Tibial nerve (tissue), 4 donors: ENCODE data around the gene PI4K2A. TPM values are rescaled to one million over a fixed set of nuclear protein-coding genes. Genes with fewer than 3 reads are reported as not detected.

ENCODE experiments used
- DNase-seq, 2 donors: peaks; one replicate each; pipeline ENCODE4 v3.0.0-alpha.2; 2019; ENCODE audit warnings: low spot score in 2 of 2
- H3K27ac ChIP-seq, 4 donors: fragments of 200-600 bp; sonication (generic) in 3 of 4; one replicate each; pipeline ENCODE4 v1.5.1; 2017 to 2019; ENCODE audit warnings: mild to moderate bottlenecking in 1 of 4
- H3K27me3 ChIP-seq, 2 donors: fragments of 200-600 bp; sonication (generic) in 1 of 2; one replicate each; pipeline versions ENCODE4 v1.5.1 to v1.6.0; 2017 to 2019
- H3K36me3 ChIP-seq, 3 donors: fragments of 200-600 bp; sonication (generic); one replicate each; pipeline ENCODE4 v1.5.1; 2018 to 2019
- H3K4me1 ChIP-seq, 4 donors: fragments of 200-600 bp; sonication (generic) in 3 of 4; one replicate each; pipeline ENCODE4 v1.5.1; 2017 to 2019
- H3K4me3 ChIP-seq, 4 donors: fragments of 200-600 bp; sonication (generic) in 3 of 4; one replicate each; pipeline ENCODE4 v1.5.1; 2017 to 2019; ENCODE audit warnings: mild to moderate bottlenecking in 1 of 4, moderate library complexity in 1 of 4
- H3K9me3 ChIP-seq, 4 donors: fragments of 200-600 bp; sonication (generic) in 3 of 4; one replicate each; pipeline ENCODE4 v1.5.1; 2017 to 2019
- EP300 ChIP-seq, 2 donors: sonication (generic); formaldehyde crosslinking; IDR thresholded peaks; one replicate each; pipeline ENCODE4 v1.6.1; 2017; ENCODE audit warnings: antibody characterized with exemption in 2 of 2, mild to moderate bottlenecking in 1 of 2
- POLR2A ChIP-seq, 2 donors: fragments of 450-650 bp; IDR thresholded peaks; one replicate each; pipeline ENCODE4 v1.6.1; 2017; ENCODE audit warnings: antibody characterized with exemption in 2 of 2, mild to moderate bottlenecking in 2 of 2, moderate library complexity in 2 of 2
- WGBS, 2 donors: methylation state at CpG; one replicate each; pipeline ENCODE4 v1.1.5; 2018; 5-methylcytosine and 5-hydroxymethylcytosine counted together
- total RNA-seq, 4 donors: library from RNA; depleted of rRNA; stranded (reverse); fragments of >200 nt; gene quantifications; one replicate each; pipeline ENCODE4 v1.1.0, GENCODE V29; 2016
- TF ChIP-seq, protein P1 (sequence below), 5 experiments: fragments of 200-600 bp in 3 of 5; fragments of 450-650 bp in 2 of 5; sonication (generic) in 3 of 5; IDR thresholded peaks; one replicate each; pipeline ENCODE4 v1.5.1; 2016 to 2019; ENCODE audit warnings: antibody characterized with exemption in 5 of 5, mild to moderate bottlenecking in 3 of 5, moderate library complexity in 2 of 5

PI4K2A gene
- total RNA-seq, 4 donors from 2014 or later, result 17.0 to 29.1 (median 21.0) TPM

DNA sequence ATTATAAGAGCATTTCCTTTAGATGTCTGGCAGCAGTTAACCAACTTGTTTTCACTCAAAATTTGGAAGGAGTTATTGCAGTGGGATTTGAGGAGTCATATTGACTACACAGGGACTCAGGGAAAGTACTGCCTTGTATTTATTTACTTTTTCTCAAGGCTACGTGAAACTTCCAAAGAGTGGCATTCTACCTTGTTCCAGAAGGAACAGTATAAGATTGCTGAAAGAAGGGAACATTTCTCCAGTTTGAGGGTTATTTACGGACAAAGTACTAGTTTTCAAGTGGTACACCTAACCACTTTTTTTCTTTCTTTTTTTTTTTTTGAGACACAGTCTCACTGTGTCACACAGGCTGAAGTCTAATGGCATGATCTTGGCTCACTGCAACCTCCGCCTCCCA, 12.2 kb upstream of the PI4K2A start:
- Histone ChIP-seq H3K27me3 (no peaks in the 10 kb centered on the region), H3K36me3 (no peaks in the 10 kb centered on the region), H3K27ac (no peak overlapping the region), H3K4me3 (no peak overlapping the region), H3K9me3 (no peaks in the 10 kb centered on the region), H3K4me1 (peaks cover 0 to 14% (median 3%) of the 10 kb centered on the region in 4 donors)
- DNase-seq, result no peak
- TF ChIP-seq, protein P1, sequence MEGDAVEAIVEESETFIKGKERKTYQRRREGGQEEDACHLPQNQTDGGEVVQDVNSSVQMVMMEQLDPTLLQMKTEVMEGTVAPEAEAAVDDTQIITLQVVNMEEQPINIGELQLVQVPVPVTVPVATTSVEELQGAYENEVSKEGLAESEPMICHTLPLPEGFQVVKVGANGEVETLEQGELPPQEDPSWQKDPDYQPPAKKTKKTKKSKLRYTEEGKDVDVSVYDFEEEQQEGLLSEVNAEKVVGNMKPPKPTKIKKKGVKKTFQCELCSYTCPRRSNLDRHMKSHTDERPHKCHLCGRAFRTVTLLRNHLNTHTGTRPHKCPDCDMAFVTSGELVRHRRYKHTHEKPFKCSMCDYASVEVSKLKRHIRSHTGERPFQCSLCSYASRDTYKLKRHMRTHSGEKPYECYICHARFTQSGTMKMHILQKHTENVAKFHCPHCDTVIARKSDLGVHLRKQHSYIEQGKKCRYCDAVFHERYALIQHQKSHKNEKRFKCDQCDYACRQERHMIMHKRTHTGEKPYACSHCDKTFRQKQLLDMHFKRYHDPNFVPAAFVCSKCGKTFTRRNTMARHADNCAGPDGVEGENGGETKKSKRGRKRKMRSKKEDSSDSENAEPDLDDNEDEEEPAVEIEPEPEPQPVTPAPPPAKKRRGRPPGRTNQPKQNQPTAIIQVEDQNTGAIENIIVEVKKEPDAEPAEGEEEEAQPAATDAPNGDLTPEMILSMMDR (IDR thresholded peaks at IDR 0.05), result no peak
- no peak for TF ChIP-seq POLR2A (IDR thresholded peaks at IDR 0.05)
- 78% methylated on average over 3 of the region's 3 CpGs for WGBS, 2 donors

DNA sequence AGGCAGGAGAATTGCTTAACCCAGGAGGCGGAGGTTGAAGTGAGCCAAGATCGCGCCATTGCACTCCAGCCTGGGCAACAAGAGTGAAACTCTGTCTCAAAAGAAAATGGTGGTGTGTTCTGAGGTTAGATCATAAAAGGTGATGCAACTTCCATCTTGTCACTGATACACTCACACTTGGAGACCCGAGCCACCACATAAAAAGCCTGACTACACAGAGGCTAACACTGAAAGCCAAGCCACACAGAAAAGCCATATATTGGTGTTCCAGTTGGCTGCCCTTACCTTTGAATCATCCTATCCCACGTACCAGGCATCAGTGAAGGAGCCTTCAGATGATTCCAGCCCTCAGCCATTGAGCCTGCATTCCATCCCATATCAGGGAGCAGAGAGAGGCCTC, 11.2 kb upstream of the PI4K2A start:
- TF ChIP-seq POLR2A (IDR thresholded peaks at IDR 0.05), result no peak
- no peak for TF ChIP-seq EP300 (IDR thresholded peaks at IDR 0.05)
- TF ChIP-seq, protein P1 (IDR thresholded peaks at IDR 0.05), result no peak
- 95 to 97% methylated on average over 5 of the region's 5 CpGs for WGBS, 2 donors
- Histone ChIP-seq H3K9me3 (no peaks in the 10 kb centered on the region), H3K27me3 (no peaks in the 10 kb centered on the region), H3K4me3 (no peak overlapping the region), H3K4me1 (peaks cover 0 to 18% (median 3%) of the 10 kb centered on the region in 4 donors), H3K27ac (no peak overlapping the region), H3K36me3 (no peaks in the 10 kb centered on the region)
- DNase-seq, result no peak

DNA sequence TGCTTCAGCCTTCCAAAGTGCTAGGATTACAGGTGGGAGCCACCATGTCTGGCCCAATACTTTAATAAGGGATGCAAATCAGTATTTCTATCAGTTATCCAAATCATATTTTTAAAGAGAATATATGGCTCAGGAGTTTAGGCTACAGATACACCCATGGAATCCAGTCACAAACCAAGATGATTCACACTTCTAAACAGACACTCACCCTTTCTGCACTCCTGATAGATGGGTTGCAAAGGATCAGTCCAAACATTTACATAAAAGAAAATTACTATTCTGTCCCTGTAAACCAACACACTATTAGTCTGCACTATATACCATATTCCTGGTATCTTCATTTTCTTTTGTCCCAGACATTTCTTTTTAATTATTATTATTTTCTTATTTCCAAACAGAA, 9.4 kb upstream of the PI4K2A start:
- no peaks in the 10 kb centered on the region for H3K9me3 ChIP-seq
- peaks cover 0 to 18% (median 3%) of the 10 kb centered on the region in 4 donors for H3K4me1 ChIP-seq
- H3K4me3 ChIP-seq, result no peak overlapping the region
- no peak overlapping the region for H3K27ac ChIP-seq
- no peaks in the 10 kb centered on the region for H3K36me3 ChIP-seq
- DNase-seq, result no peak
- H3K27me3 ChIP-seq, result no peaks in the 10 kb centered on the region
- TF ChIP-seq, protein P1 (IDR thresholded peaks at IDR 0.05), result no peak
- no peak for TF ChIP-seq EP300 (IDR thresholded peaks at IDR 0.05)
- no peak for TF ChIP-seq POLR2A (IDR thresholded peaks at IDR 0.05)

DNA sequence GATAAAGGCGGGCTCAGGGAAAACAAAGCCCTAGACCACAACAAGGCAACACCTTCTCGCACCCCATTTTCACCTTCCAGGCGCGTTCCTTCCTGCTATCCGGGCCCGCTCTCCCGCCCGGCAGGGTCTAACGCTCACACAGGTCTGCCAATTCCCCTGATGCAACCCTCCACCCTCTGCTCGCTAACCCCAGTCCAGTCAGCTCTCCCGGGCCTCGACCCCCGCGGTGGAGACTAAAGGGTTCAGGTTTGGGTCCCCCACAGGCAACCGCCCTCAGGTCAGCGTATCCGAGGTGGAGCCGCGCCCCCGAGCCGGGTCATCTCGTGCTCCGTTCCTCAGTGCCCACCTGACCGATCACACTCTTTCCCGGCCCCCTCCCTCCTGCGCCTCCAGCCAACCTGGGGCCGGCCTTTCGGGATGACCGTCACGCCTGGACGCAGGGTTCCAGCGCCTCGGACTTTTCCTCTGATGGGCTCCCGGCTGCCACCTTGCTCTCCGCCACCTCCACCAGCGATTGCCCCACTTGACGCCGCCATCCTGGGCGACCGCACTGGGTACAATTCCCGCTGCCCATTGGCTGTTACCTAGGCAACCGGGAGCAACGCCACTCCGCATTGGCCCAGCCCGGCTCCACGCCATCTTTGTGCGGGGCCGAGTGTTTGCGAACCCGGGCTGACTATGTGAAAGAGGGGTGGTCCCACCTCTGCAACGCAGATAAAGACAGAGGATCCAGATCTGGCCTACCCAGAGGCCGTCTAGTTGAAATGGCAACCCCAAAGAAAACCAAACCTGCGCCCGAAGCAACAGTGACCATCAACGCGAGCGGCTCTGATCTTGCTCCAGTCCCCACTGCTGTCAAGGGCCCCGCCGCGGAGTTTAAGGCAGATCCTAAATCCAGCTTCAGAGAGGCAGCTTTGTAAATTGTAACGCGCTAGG, 7.3 kb upstream of the PI4K2A start, which contains the start of gene MORN4:
Gene MORN4 (minus strand): TSS at position 552 of the 936 bp plus-strand sequence. CDS start 13,847 bp downstream, outside the sequence.
- DNase-seq, result peak; percentile 92 to 95
- H3K36me3 ChIP-seq, result no peaks in the 10 kb centered on the region
- WGBS, 2 donors, result 3 to 5% methylated on average over 56 to 62 of the region's 62 CpGs
- no peaks in the 10 kb centered on the region for H3K9me3 ChIP-seq
- peak within 1 kb of the TSS; percentile 62 to 91 (median 71) for H3K4me3 ChIP-seq
- peak within 1 kb of the TSS; percentile 19 to 85 (median 37) for H3K27ac ChIP-seq
- H3K4me1 ChIP-seq, result peaks cover 0 to 18% (median 3%) of the 10 kb centered on the region in 4 donors
- TF ChIP-seq EP300 (IDR thresholded peaks at IDR 0.05) (peak in 1 of 2 donors; percentile 70), POLR2A (IDR thresholded peaks at IDR 0.05) (peak in 1 of 2 donors; percentile 25)
- TF ChIP-seq, protein P1 (IDR thresholded peaks at IDR 0.05), result peak in 1 of 5 experiments; percentile 21
- H3K27me3 ChIP-seq, result no peaks in the 10 kb centered on the region

DNA sequence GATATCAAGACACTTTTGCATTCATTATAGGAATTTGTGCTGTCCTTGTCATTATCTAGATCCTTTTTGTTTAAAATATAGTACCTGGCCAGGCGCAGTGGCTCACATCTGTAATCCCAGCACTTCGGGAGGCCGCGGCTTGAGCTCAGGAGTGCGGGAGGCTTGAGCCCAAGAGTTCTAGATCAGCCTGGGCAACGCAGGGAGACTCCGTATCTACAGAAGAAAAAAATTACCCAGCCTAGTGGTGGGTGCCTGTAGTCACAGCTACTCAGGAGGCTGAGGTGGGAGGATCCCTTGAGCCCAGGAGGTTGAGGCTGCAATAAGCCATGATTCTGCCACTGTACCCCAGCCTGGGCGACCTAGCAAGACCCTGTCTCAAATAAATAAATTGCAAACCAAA, 6.5 kb upstream of the PI4K2A start:
- 87% methylated on average over 8 of the region's 8 CpGs for WGBS, 2 donors
- Histone ChIP-seq H3K27me3 (no peaks in the 10 kb centered on the region), H3K4me3 (peak overlapping the region; percentile 62 to 91 (median 71)), H3K4me1 (peaks cover 0 to 18% (median 3%) of the 10 kb centered on the region in 4 donors), H3K36me3 (no peaks in the 10 kb centered on the region), H3K9me3 (no peaks in the 10 kb centered on the region), H3K27ac (peak overlapping the region; percentile 19 to 85 (median 37))
- TF ChIP-seq, protein P1 (IDR thresholded peaks at IDR 0.05), result peak in 1 of 5 experiments; percentile 31
- no peak for TF ChIP-seq EP300 (IDR thresholded peaks at IDR 0.05)
- no peak for DNase-seq
